ENCODE measurements around the gene TLE1.

- TF ChIP-seq USF2 (IDR thresholded peaks at IDR 0.05; ENCODE audit: low read depth, low read length), result no peak
- TF ChIP-seq RCOR1 (IDR thresholded peaks at IDR 0.05; ENCODE audit: insufficient replicate concordance, low read length), result no peak
- no peak for TF ChIP-seq CTCF (conservative IDR thresholded peaks at IDR 0.05; ENCODE audit: low read depth, low read length)
- TF ChIP-seq POLR2A (IDR thresholded peaks at IDR 0.05; ENCODE audit: low read depth, low read length), result no peak
- TF ChIP-seq MAZ (IDR thresholded peaks at IDR 0.05; ENCODE audit: borderline replicate concordance, low read depth, low read length), result no peak
- TF ChIP-seq MXI1 (IDR thresholded peaks at IDR 0.05; ENCODE audit: borderline replicate concordance, low read depth, low read length), result no peak
Measured at GRCh38 chr9:81549500-81550206, 139.7 kb downstream of the TLE1 start.

Data from IMR-90 (cell line).